ENCODE measurements around the gene KCNQ4. TPM values are rescaled to one million over a fixed set of nuclear protein-coding genes. Genes with fewer than 3 reads are reported as not detected.
A peak's percentile ranks its signal among the peaks of the same experiment; 100 is the strongest.

The KCNQ4 gene
- polyA plus RNA-seq, 3 donors: 0.13 TPM; not detected in 2

DNA sequence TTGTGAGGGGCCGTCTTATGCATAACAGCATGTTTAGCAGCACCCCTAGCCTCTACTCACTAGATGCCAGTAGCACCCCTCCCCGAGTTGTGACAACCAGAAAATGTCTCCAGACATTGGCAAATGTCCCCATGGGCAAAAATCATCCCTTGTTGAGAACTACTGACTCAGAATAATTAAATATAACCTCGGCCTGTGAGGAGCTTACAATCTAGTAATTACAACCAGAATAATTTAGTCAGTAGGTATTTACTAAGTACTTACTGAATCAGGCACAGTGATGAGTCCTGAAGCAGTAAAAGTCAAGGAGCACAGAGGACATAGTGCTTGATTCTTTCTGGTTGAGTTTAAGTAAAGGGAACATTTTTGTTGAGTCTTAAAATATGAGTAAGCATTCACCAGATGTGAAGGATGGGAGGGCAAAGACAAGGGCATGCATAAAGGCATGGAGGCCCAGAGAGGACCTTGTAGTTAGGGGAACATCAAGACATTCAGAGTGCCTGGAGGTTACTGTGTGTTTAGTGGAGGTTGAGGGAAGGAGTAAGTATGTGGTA lies 44.1 kb upstream of the KCNQ4 start:
- Histone ChIP-seq H3K4me2 (replicated peaks; ENCODE audit: extremely low read depth, low read length, poor library complexity, severe bottlenecking) (no peak overlapping the region), H2AFZ (ENCODE audit: insufficient read depth, low read depth, low read length, poor library complexity, severe bottlenecking) (no peak overlapping the region), H3K4me3 (replicated peaks in 1 of 3; ENCODE audit: low read depth in 2 of 3, low read length in 3 of 3) (no peak overlapping the region), H3K9me3 (replicated peaks in 1 of 2; ENCODE audit: control insufficient read depth in 1 of 2, insufficient read depth in 1 of 2, low read length in 2 of 2) (no peaks in the 10 kb centered on the region), H4K20me1 (ENCODE audit: insufficient read depth, low read length) (peaks cover 100% of the 10 kb centered on the region), H3K9ac (ENCODE audit: insufficient read depth, low read length, poor library complexity, severe bottlenecking) (no peak overlapping the region), H3K4me1 (ENCODE audit: control insufficient read depth in 1 of 2, insufficient read depth in 2 of 2, low read length in 2 of 2) (peaks cover 5 to 8% of the 10 kb centered on the region in 2 donors), H3K27ac (ENCODE audit: low read depth in 1 of 2, low read length in 2 of 2) (peak overlapping the region in 1 of 2 donors; percentile 10), H3K79me2 (ENCODE audit: insufficient read depth, low read length) (peaks cover 94% of the 10 kb centered on the region), H3K36me3 (replicated peaks in 1 of 2; ENCODE audit: control insufficient read depth in 1 of 2, insufficient read depth in 2 of 2, low read length in 2 of 2) (peaks cover 42 to 68% of the 10 kb centered on the region in 2 donors), H3K27me3 (ENCODE audit: control insufficient read depth in 2 of 2, insufficient read depth in 2 of 2, low read length in 2 of 2) (no peaks in the 10 kb centered on the region)
- Mint-ChIP-seq H3K4me3 (no peak overlapping the region), H3K36me3 (peaks cover 41 to 48% of the 10 kb centered on the region in 2 donors), H3K9me3 (no peaks in the 10 kb centered on the region), H3K4me1 (peaks cover 17% of the 10 kb centered on the region), H3K27ac (peak overlapping the region in 4 of 7 donors; percentile 1 to 43 (median 34)), H3K27me3 (ENCODE audit: low read depth in 3 of 3) (no peaks in the 10 kb centered on the region)
- no peak for TF ChIP-seq CTCF (IDR thresholded peaks at IDR 0.05)
- DNase-seq: no peak
- intact Hi-C loops (cut with micrococcal nuclease): no loop called here
- WGBS (ENCODE audit: insufficient coverage): 100% methylated on average over 1 of the region's 3 CpGs

DNA sequence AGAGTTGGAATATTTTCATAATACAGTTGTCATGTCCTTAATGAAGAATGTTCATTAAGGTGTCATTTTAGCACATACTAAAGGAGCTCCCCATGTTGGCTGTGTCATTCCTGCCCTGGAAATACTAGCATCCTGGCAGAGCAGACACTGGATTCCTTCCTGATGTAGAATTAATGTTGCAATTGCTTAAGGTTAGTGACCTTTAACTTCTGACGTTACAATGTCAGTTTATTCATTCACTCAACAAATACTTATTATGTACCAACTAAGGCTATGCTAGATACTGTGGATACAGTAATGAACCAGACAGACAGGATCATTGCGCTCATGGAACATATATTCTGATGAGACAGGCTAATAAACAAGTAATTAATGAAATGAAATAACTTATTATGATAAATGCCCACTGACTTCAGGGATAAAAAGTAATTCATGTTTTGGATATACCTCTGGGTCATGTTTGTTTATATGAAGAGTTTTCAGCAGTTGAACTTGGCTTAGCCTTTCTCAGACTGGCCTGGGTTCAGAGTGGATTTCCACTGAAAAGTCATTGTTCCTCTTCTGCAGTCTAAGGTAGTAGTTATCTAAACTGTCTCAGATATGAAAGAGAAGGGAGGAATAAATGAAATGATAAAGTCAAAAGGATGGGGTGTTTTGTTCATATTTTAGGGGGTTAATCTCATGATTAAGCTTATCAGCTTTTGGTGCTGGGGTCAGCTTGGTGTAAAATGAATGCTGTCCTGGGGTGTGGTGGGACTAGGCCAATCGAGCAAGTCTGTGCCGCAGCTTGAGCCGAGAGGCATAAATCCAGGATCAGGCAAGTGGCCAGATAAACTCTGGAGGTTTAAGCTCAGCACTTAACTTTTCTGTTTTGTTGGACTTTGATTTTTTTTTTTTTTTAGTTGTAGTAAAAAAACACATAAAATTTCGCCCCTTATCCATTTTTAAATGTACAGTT lies 43.3 kb upstream of the KCNQ4 start:
- peak overlapping the region in 1 of 2 donors; percentile 17 for H3K27ac ChIP-seq (ENCODE audit: low read depth in 1 of 2, low read length in 2 of 2)
- no peak for TF ChIP-seq CTCF (IDR thresholded peaks at IDR 0.05)
- peaks cover 47 to 52% of the 10 kb centered on the region in 2 donors for H3K36me3 Mint-ChIP-seq
- WGBS (ENCODE audit: insufficient coverage): 95% methylated on average over 3 of the region's 6 CpGs
- no peak overlapping the region for H3K4me3 ChIP-seq (replicated peaks in 1 of 3; ENCODE audit: low read depth in 2 of 3, low read length in 3 of 3)
- no peak overlapping the region for H2AFZ ChIP-seq (ENCODE audit: insufficient read depth, low read depth, low read length, poor library complexity, severe bottlenecking)
- H4K20me1 ChIP-seq (ENCODE audit: insufficient read depth, low read length): peaks cover 100% of the 10 kb centered on the region
- H3K9ac ChIP-seq (ENCODE audit: insufficient read depth, low read length, poor library complexity, severe bottlenecking): no peak overlapping the region
- no peaks in the 10 kb centered on the region for H3K27me3 ChIP-seq (ENCODE audit: control insufficient read depth in 2 of 2, insufficient read depth in 2 of 2, low read length in 2 of 2)
- H3K4me2 ChIP-seq (replicated peaks; ENCODE audit: extremely low read depth, low read length, poor library complexity, severe bottlenecking): no peak overlapping the region
- H3K4me1 Mint-ChIP-seq: peaks cover 16% of the 10 kb centered on the region
- H3K27me3 Mint-ChIP-seq (ENCODE audit: low read depth in 3 of 3): no peaks in the 10 kb centered on the region
- DNase-seq: no peak
- H3K36me3 ChIP-seq (replicated peaks in 1 of 2; ENCODE audit: control insufficient read depth in 1 of 2, insufficient read depth in 2 of 2, low read length in 2 of 2): peaks cover 47 to 73% of the 10 kb centered on the region in 2 donors
- H3K4me3 Mint-ChIP-seq: no peak overlapping the region
- H3K9me3 Mint-ChIP-seq: no peaks in the 10 kb centered on the region
- H3K27ac Mint-ChIP-seq: peak overlapping the region in 5 of 7 donors; percentile 13 to 73 (median 32)
- H3K79me2 ChIP-seq (ENCODE audit: insufficient read depth, low read length): peaks cover 94% of the 10 kb centered on the region
- H3K9me3 ChIP-seq (replicated peaks in 1 of 2; ENCODE audit: control insufficient read depth in 1 of 2, insufficient read depth in 1 of 2, low read length in 2 of 2): no peaks in the 10 kb centered on the region
- H3K4me1 ChIP-seq (ENCODE audit: control insufficient read depth in 1 of 2, insufficient read depth in 2 of 2, low read length in 2 of 2): peaks cover 5 to 8% of the 10 kb centered on the region in 2 donors
- intact Hi-C loops (cut with micrococcal nuclease): no loop called here

Data from CD14-positive monocyte (primary cell).